COLO668 (cell line): ENCODE data around the gene CNN2.
A peak's percentile ranks its signal among the peaks of the same experiment; 100 is the strongest.

Experiments
- DNase-seq: peaks from one replicate; lab custom pipeline; 2025; ENCODE audit not compliant: unreplicated experiment; lab: John Stamatoyannopoulos, UW

Gene CNN2

DNA sequence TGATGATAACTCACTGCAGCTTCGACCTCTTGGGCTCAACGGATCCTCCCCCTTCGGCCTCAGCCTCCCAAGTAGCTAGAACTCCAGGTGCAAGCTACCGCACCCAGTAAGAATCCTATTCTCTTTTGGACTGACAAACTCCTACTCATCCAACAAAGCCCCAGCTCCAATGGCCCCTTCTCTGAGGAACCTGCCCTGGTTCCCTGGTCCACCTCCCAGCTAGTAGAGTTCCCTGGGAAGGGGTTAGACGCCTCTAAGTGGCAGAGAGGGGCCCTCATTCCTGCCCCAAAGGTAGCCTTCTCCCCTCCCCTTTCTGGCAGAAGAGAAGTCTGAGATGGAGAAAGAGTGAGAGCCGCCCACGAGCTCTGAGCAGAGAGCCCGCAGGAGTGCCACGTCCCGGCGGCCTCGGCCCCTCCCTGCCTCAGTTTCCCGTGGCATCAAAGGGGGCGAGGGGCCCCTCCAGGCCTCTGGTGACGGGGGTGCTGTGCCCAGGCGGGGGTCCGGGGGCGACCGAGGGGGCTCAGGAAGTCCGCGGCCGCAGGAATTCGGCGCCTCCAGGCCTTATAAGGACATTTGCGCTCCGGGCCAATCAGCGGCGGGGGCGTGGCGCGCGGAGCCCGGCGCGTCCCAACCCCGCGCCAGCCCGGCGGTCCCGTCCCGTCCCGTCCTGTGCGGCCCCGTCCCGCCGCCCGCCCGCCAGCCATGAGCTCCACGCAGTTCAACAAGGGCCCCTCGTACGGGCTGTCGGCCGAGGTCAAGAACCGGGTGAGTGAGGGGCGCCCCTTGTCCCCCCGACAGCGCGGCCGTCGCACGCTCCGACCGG lies at the start of gene CNN2:
TSS of gene CNN2 (plus strand) at position 649 of the 823 bp plus-strand sequence. CDS start at position 703, 54 bp downstream.
- DNase-seq, result peak; percentile 29

- DNase-seq, result no peak
Measured at GRCh38 chr19:977058-977464, 49.3 kb upstream of the CNN2 start.

GRCh38 chr19:979318-979741 lies 47.1 kb upstream of the CNN2 start:
- DNase-seq, result no peak

DNA sequence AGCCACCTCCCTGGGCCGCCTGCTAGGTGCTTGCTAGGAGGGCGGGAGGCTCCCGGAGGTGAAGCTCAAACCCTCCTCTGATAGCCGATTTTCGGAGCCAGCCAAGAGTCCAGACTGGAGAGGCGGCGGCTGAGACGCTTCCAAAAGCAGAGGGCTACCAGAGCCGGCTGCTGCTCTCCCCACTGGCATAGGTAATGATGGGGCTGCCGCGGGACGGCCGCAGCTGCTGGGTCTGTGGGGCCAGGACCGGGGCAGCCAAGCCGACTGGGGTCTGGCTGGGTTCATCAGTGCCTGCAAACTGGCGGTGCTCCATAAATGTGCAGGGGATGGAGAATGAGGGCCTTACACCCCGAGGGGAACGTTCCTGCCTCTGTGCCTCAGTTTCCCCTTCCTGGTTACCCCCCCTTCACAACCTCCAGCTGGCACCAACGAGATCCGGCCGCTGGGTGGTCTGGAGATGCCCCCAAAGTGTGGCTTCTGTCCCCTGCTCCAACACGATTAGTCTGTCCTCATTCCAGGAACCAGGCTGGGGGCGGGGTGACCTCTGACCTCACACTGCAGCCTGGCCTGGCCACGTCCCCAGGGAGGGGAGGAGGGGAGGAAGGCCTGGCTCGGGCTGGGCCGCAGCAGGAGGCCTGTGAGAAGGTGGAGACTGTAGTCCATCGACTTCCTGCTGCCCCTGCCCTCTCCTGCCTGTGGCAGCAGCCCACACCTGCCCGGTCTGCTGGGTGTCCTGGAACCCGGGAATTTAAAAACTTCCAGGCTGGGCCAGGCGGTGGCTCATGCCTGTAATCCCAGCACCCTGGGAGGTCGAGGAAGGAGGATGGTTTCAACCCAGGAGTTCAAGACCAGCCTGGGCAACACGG lies 46.0 kb upstream of the CNN2 start:
- no peak for DNase-seq

DNA sequence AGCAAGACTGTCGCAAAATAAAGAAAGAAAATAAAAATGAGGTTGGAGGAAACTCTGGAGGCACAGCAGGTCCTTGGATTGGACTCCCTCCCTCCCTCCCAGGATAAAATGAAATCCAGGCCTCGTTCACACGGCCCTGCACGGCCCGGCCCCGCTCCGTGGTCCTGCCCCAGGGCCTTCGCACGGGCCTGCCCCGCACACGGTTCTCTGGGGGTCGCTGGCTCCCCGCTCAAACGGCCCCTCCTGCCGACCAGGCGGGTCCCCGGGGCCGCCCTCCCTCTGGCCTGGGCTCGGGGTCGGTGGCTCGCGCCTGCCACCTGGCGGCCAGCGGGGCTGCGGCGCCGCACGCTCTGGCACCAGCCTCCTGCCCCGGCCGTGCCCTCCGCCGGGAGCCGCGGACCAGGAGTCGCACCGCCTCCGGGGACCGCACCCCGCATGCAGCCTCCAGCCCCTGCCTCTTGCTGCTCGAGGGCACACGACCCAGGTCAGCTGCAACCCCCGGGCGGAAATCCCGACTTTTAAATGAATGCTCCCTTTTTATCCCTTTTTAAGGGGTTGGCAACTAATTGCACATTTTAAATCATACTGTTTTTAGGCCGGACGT lies 43.7 kb upstream of the CNN2 start:
- DNase-seq, result peak; percentile 73

DNA sequence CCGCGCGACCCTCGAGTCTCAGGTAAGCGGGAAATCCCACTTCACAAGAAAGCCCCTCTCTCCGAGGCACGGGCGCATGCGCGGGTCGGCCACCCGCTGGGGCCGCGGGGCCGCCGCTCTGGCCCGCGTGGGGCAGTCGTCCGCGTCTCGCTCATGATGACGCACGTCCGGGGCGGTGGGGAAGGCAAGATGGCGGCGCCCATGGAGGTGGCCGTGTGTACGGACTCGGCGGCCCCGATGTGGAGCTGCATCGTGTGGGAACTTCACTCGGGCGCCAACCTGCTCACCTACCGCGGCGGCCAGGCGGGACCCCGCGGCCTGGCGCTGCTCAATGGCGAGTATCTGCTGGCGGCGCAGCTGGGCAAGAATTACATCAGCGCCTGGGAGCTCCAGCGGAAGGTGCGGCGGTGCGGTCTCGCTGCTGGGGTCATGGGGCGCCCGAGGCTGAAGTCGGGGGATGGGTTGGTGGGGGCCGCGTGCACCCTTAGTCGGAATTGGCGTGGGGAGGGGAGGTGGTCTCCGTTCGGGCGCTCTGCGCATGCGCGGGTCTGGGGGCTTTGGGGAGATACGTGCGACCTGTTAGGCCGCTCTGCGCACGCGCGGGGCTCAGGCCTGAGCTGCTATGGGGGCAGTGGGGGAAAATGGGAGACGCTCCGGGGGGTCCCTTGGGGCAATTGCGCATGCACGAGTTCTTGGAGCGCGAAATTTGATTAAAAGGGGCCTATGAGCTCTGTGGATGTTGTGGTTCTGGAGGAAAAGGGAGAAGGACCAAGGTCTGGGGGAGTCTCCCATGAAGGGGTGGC lies 42.0 kb upstream of the CNN2 start, which contains the start of gene WDR18:
TSS of gene WDR18 (plus strand) at position 181 of the 803 bp plus-strand sequence. CDS start at position 190, 9 bp downstream.
- DNase-seq, result peak; percentile 95

GRCh38 chr19:986083-986482 lies 40.3 kb upstream of the CNN2 start:
- no peak for DNase-seq

GRCh38 chr19:988081-988480 lies 38.3 kb upstream of the CNN2 start:
- no peak for DNase-seq

DNA sequence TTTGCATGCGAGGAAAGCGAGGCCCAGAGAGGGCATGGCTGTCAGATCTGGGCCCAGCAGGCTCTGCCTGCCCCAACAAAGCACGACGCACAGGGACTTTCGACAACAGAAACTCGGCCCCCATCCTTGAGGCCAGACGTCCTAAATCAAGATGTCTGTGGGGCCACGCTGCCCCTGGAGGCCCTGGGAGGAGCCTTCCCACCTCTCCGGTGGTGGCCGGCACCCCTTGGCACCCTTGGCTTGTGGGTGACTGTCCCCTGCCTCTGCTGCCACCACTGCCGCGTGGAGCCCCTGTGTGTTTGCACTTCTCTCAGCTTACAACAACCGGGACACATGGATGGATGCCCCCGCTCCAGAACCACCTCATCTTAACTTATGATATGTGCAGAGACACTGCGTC lies 37.9 kb upstream of the CNN2 start:
- no peak for DNase-seq

GRCh38 chr19:989381-990081 lies 36.9 kb upstream of the CNN2 start:
- DNase-seq, result no peak

- DNase-seq, result no peak
Measured at GRCh38 chr19:990119-990571, 36.3 kb upstream of the CNN2 start.

GRCh38 chr19:990746-991145 lies 35.7 kb upstream of the CNN2 start:
- no peak for DNase-seq

- no peak for DNase-seq
Measured at GRCh38 chr19:991174-991931, 35.1 kb upstream of the CNN2 start.

DNA sequence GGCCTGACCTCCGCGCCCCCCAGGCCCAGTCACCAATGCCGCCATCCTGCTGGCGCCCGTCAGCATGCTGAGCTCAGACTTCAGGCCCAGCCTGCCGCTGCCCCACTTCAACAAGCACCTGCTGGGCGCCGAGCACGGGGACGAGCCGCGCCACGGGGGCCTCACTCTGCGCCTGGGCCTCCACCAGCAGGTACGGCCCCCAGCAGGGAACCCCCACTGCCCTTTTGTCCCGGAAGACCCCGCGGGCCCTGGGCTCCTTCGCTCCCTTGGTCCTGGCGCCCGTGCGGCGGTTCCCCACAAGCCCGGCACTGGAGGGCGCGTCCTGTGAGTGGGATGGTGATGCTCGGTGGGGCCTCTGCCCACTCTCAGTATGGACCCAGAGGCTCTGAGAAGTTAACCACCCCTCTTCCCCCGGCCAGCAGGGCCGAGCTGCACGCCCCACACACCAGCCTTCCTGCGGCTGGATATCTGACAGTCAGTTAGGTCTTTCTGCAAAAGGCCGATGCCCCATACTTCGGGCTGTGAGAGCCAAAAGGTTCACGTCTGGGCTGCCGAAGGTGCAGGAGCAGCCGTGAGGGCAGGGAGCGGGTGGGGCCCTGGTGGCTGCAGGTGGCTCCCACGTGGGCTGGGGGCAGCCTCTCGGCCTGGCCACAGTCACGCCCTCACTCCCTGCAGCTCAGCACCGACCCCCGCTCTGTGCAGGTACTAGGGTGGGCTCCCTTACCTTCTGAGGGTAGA lies 34.3 kb upstream of the CNN2 start:
- no peak for DNase-seq

DNA sequence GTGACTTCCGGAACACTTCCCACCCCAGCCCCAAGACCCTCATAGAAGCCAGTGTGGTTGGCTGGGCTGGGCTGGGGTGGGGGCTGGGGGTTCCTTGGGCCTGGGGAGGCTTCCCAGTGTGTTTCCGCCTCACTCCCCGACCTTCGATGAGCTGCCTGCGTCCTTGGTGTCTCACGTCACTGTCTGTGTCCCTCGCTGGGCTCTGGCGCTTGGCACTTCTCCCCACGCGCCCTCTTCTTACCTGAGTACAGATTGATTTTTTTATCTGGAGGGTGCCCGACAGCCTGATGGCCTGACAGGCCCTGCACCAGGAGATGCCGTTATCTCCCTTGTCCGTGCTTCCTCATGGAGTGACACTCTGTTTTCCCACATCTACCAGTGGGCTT lies 33.7 kb upstream of the CNN2 start:
- no peak for DNase-seq

DNA sequence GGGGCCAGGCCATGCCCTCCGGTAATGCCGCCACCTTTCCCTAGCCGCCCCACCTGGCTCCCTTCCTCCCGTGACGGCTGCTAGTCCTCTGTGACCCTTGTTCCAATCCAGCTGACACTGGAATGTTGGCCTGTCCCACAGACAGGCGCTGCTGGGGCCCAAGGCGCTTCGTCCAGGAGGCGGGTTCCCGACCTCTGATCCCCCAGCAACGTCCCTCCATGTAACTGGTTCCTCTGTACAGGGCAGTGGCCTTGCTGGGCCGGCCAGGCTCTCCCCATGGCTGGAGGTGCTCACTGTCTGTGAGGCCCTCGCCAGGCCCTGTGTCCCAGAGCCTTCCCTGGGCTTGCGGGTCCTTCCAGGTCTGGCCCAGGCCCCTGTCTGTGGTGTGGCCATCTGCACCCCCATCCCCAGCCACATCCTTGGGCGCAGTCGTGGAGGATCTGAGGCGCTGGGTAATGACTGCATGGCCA lies 33.0 kb upstream of the CNN2 start:
- no peak for DNase-seq

- DNase-seq, result no peak
Measured at GRCh38 chr19:993831-994393, 32.5 kb upstream of the CNN2 start.

- DNase-seq, result no peak
Measured at GRCh38 chr19:994516-994915, 31.9 kb upstream of the CNN2 start.
